Ramos (cell line): ENCODE measurements around the gene DNAJC19.
"Not testable (repeated sequence)": the region's sequence is repeated elsewhere in the genome, so short reads cannot be mapped to it uniquely, and the experiment has no call there.

Experiments used
- in situ Hi-C: fragments of 300-500 bp; cut with MboI; formaldehyde crosslinking; loops from one replicate; pipeline ENCODE4 v1.14.3; 2022; ENCODE audit warnings: low sequenced_read_pairs; ENCODE audit not compliant: unreplicated experiment

Gene DNAJC19

DNA sequence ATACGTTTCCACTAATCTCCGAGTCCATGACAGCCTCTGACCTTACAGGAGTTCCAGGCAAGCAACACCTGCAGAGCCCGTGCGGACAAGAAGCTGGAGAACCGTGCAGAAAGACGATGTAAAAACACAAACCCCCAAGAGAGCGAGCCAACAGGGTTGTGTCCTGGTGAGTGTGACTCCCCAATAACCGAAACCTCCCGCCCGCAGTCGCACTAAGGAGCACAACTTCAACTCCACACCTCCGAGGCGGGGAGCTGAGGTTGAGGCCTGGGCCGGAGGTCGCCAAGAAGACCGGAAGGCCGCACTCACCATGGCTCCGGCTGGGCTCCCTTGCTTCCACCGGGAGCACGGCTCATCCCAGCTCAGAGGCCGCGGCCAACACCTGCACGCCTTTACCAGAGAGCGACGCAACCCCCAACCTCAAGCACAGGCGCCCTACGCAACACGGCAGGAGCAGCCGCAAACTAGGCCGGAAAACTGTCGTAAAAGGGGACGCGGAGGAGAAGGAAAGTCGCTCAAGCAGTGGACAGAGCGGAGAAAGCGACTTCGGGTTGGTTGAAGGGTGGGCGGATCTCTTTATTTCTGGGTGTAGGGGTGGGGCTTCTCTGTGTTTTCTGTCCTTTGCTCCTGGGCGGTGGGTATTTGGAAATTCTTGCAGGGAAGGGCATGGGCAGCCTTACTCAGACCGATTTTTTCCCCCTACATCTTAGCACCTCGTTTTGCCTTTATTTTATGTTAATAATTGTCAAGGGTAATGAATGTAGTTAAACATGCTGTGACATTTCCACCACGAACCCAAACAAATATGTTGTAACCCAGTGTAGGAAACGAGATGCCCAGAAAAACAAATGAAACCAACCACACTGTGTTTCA is at the start of gene DNAJC19:
DNAJC19 (minus strand) TSS at position 446 of the 873 bp plus-strand sequence; CDS start at position 312, 134 bp downstream.
- in situ Hi-C loops: no loop called here

- in situ Hi-C loops: no loop called here
Measured at GRCh38 chr3:181030948-181031347, 41.4 kb upstream of the DNAJC19 start.

DNA sequence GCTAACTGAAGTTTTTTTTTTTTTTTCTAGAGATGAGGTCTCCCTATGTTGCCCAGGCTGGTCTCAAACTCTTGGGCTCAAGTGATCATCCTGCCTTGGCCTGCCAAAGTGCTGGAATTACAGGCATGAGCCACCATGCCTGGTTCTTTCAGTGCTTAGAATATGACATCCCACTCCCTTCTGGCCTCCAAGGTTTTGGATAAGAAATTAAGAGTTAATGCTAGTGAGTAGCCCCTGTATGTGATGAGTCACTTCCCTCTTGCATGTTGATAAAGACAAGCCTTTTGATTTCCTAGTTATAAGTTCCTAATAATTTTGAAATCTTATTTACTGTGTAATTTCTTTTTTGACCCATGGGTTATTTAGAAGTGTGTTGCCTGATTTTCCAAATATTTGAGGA is 35.7 kb upstream of the DNAJC19 start:
- in situ Hi-C loops: no loop called here

- in situ Hi-C loops: no loop called here
Measured at GRCh38 chr3:181017690-181018089, 28.2 kb upstream of the DNAJC19 start.

- in situ Hi-C loops: no loop called here
Measured at GRCh38 chr3:181009225-181009624, 19.7 kb upstream of the DNAJC19 start.

GRCh38 chr3:181008796-181009195 is 19.3 kb upstream of the DNAJC19 start:
- in situ Hi-C loops: no loop called here

GRCh38 chr3:181007262-181007661 is 17.7 kb upstream of the DNAJC19 start:
- in situ Hi-C loops: no loop called here

- in situ Hi-C loops: no loop called here
Measured at GRCh38 chr3:181006541-181006940, 17.0 kb upstream of the DNAJC19 start.

- in situ Hi-C loops: not testable (repeated sequence)
Measured at GRCh38 chr3:181003469-181003868, 13.9 kb upstream of the DNAJC19 start.

DNA sequence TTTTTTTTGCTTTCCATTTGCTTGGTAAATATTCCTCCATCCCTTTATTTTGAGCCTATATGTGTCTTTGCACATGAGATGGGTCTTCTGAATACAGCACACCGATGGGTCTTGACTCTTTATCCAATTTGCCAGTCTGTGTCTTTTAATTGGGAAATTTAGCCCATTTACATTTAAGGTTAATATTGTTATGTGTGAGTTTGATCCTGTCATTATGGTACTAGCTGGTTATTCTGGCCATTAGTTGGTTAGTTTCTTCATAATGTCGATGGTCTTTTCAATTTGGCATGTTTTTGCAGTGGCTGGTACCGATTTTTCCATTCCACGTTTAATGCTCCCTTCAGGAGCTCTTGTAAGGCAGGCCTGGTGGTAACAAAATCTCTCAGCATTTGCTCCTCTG is 12.8 kb upstream of the DNAJC19 start:
- in situ Hi-C loops: not testable (repeated sequence)

- in situ Hi-C loops: no loop called here
Measured at GRCh38 chr3:180996415-180996932, 6.9 kb upstream of the DNAJC19 start.

DNA sequence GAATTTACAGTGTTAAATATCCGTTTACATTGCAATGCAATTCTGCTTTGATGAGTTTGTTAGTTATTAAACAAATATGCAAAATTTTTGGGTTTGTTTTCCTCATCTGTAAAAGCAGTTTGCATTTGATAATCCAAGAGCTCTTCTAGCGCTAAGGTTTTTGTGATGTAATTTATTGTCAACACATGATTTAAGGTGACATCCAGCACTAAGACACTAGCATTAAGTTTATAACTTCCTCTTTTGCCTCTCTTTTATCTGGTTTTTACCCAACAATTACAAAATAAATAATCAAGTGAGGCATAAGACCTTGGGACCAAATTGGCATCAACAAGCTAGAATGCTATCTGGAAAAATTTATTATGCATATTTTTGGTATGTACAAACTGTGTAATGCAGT is 969 bp upstream of the DNAJC19 start:
- in situ Hi-C loops: no loop called here

DNA sequence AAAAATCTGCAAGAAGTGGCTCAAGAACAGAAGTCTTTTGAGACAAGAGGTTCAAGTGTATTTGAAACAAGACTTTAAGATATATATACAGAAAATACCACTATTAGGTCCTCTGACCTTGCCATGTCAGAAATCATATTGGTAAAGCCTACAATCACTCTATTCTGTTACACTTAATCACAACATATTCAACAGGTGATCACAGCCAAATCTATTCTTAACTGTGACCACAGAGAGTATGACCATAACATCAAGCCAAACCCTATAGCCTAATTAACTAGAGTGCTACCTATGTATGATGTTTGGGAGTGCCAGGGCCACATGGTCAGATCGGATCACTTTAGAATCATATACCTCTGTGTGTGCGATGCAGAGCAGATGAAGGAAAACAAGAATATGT is 2.2 kb downstream of the DNAJC19 start:
- in situ Hi-C loops: no loop called here

- in situ Hi-C loops: not testable (repeated sequence)
Measured at GRCh38 chr3:180986366-180986765, 3.2 kb downstream of the DNAJC19 start.

GRCh38 chr3:180983136-180983535 is 6.4 kb downstream of the DNAJC19 start:
- in situ Hi-C loops: no loop called here

DNA sequence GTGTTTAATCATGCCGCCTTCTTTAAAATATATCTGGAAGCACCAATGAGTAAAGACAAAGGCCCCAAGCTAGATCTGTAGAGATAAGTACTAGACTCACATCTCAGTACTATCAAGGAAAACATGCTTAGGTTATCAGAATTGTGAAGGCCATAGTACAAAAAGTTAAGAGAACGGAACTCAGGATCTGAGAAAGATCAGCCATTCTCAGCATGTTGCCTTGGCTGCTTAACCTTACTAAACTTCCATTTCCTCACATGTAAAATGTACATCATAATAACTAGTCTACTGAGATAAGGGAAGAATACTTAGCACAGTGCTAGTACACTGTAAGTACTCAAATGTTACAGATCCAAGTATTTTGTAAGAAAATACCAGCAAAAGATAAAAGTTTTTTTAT is 7.6 kb downstream of the DNAJC19 start:
- in situ Hi-C loops: no loop called here

GRCh38 chr3:180980611-180981010 is 8.9 kb downstream of the DNAJC19 start:
- in situ Hi-C loops: no loop called here

- in situ Hi-C loops: no loop called here
Measured at GRCh38 chr3:180979961-180980360, 9.6 kb downstream of the DNAJC19 start.

DNA sequence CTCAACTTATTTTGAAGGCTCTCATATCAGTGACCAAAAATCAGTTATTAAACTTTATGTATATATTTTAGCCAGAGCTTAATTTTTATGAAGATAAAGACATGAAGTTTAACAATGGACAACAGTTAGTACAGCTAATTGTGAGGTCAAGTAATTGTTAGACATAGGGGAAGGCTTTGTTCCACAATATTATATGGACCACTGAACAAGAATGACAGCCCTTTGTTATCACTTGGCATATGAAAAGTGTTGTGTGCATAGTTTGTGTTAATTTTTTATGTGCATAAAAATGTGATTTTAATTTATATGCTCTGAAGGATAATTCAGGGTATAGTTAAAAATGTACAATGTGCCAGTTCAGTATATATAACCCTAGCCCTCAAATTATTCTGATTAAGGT is 12.0 kb downstream of the DNAJC19 start:
- in situ Hi-C loops: no loop called here

DNA sequence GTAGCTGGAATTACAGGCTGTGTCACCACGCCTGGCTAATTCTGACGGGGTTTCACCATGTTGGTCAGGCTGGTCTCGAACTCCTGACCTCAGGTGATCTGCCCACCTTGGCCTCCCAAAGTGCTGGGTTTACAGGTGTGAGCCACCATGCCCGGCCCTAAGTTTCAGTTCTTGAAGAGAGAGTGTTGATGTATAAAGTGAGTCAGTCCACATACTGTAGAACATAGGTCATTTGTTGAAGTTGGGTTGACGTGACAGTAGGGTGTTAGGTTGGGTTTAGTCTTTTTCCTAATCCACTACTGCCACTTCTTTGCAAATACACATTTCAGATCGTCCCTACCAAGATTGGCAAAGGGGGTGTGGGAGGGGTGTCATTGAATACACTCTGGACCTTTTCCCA is 15.2 kb downstream of the DNAJC19 start:
- in situ Hi-C loops: no loop called here

GRCh38 chr3:180973543-180973942 is 16.0 kb downstream of the DNAJC19 start:
- in situ Hi-C loops: no loop called here

DNA sequence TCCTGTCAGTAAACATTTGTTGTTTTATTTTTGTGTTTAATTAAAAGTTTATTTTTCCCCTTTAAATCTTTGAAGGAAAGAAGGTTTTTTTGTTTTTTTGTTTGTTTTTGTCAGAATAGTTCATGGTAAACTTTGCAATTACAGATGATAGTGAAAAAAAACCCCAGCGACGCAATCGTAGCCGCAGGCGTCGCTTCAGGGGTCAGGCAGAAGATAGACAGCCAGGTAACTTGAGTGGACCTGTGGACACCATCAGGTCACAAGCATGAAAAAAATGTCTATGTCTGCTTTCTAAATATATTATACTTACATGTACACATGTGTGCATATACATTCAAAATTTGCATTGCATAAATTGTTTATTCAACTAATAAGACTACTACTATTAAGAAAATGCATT is 18.6 kb downstream of the DNAJC19 start:
- in situ Hi-C loops: no loop called here
